Kidney (tissue), 14 donors: ENCODE results near the gene GABRB2. TPM values are rescaled to one million over a fixed set of nuclear protein-coding genes. Genes with fewer than 3 reads are reported as not detected.

ENCODE experiments used
- DNase-seq, 5 donors: peaks; one replicate each; pipeline ENCODE4 v3.0.0-alpha.2; 2013 to 2020
- FAIRE-seq: peaks from 2 replicates; lab custom pipeline; 2012; peaks lifted over from hg19 to GRCh38; lab: Jason Lieb, UNC
- H3K27ac ChIP-seq, 2 donors: one replicate each; pipeline ENCODE4 v1.7.0; 2013; ENCODE audit warnings: low read depth in 2 of 2, low read length in 2 of 2, inconsistent platforms in 1 of 2
- H3K27me3 ChIP-seq: one replicate; pipeline ENCODE4 v1.7.1; 2013; ENCODE audit warnings: low read length, inconsistent platforms; ENCODE audit not compliant: control insufficient read depth, insufficient read depth
- H3K36me3 ChIP-seq, 3 donors: one replicate each; pipeline versions ENCODE4 v1.7.0 to v1.7.1; 2013; ENCODE audit warnings: low read length in 3 of 3, control low read depth in 1 of 3, inconsistent platforms in 1 of 3; ENCODE audit not compliant: insufficient read depth in 3 of 3, control insufficient read depth in 2 of 3
- H3K4me1 ChIP-seq, 3 donors: one replicate each; pipeline versions ENCODE4 v1.7.0 to v1.7.1; 2013; ENCODE audit warnings: low read length in 3 of 3, inconsistent platforms in 1 of 3, low read depth in 1 of 3; ENCODE audit not compliant: control insufficient read depth in 2 of 3, insufficient read depth in 2 of 3
- H3K4me3 ChIP-seq, 3 donors: one replicate each; pipeline versions ENCODE4 v1.7.0 to v1.8.1; 2013; ENCODE audit warnings: low read length in 3 of 3, control low read depth in 1 of 3, inconsistent platforms in 1 of 3
- H3K9ac ChIP-seq, 3 donors: one replicate each; pipeline versions ENCODE4 v1.7.0 to v1.7.1; 2013; ENCODE audit warnings: low read length in 3 of 3, control low read depth in 1 of 3, inconsistent platforms in 1 of 3
- H3K9me3 ChIP-seq, 3 donors: one replicate each; pipeline versions ENCODE4 v1.7.0 to v1.7.1; 2013; ENCODE audit warnings: low read length in 3 of 3, control low read depth in 1 of 3, inconsistent platforms in 1 of 3; ENCODE audit not compliant: control insufficient read depth in 2 of 3, insufficient read depth in 1 of 3
- intact Hi-C: fragments of 100-400 bp; cut with DNase I; formaldehyde crosslinking; loops from one replicate; pipeline ENCODE4 v1.11.1; 2022
- polyA plus RNA-seq: library from polyadenylated mRNA; stranded (reverse); fragments of 350-450 nt; fragmentation: Illumina TruSeq; extraction: RNeasy Lipid Tissue Mini Kit (QIAGEN cat#74804); gene quantifications from one replicate; pipeline ENCODE4 v1.2.3, GENCODE V29; 2014; ENCODE audit warnings: low read depth, low replicate concordance; ENCODE audit not compliant: insufficient read depth
- total RNA-seq: library from RNA; stranded (reverse); fragmentation: NEBNext Ultra II Directional; extraction: Animal tissue kit (Norgen Biotek cat#: 25700); gene quantifications from one replicate; pipeline ENCODE4 v1.2.1, GENCODE V29; 2021
- TF ChIP-seq, protein P1 (sequence below): IDR thresholded peaks from 3 replicates; pipeline ENCODE4 v1.5.1; 2012; ENCODE audit warnings: mild to moderate bottlenecking, moderate library complexity, borderline replicate concordance; ENCODE audit not compliant: insufficient read depth; ENCODE audit errors: extremely low read depth
- donor health status: control.
- donor health status: control.
- donor health status: control.
- donor health status: control.
- donor health status: control.
- donor health status: DM: yes; HTN: yes; CAD: no.
- donor health status: Normal renal cell carcinoma (clear cell type).

GABRB2 gene
- total and polyA plus RNA-seq, 2 donors from 2014 or later = 0.90 to 4.4 TPM

DNA sequence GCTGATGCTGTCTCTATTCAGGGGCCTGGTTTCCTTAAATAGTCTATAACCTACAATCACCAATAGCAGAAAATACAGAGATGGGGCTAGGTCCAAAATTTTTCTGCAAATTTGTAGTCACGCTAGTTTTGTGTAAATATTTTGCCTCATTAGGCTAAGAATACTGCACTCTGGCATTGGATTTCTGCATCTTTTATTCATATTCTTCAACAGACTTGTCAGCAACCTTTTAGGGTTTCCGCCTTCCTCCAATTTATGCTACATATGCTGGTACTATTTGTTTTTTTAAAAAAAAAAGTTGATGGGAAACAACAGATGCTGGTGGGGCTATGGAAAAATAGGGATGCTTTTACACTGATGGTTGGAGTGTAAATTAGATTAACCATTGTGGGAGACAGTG is 202.3 kb downstream of the GABRB2 start:
- Histone ChIP-seq H3K27me3 (no peaks in the 10 kb centered on the region), H3K9me3 (no peaks in the 10 kb centered on the region), H3K4me1 (no peaks in the 10 kb centered on the region), H3K4me3 (no peak overlapping the region), H3K9ac (no peak overlapping the region), H3K27ac (no peak overlapping the region), H3K36me3 (no peaks in the 10 kb centered on the region)
- intact Hi-C loops = no loop called here
- no peak for DNase-seq
- FAIRE-seq = no peak
- TF ChIP-seq, protein P1, sequence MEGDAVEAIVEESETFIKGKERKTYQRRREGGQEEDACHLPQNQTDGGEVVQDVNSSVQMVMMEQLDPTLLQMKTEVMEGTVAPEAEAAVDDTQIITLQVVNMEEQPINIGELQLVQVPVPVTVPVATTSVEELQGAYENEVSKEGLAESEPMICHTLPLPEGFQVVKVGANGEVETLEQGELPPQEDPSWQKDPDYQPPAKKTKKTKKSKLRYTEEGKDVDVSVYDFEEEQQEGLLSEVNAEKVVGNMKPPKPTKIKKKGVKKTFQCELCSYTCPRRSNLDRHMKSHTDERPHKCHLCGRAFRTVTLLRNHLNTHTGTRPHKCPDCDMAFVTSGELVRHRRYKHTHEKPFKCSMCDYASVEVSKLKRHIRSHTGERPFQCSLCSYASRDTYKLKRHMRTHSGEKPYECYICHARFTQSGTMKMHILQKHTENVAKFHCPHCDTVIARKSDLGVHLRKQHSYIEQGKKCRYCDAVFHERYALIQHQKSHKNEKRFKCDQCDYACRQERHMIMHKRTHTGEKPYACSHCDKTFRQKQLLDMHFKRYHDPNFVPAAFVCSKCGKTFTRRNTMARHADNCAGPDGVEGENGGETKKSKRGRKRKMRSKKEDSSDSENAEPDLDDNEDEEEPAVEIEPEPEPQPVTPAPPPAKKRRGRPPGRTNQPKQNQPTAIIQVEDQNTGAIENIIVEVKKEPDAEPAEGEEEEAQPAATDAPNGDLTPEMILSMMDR = no peak

DNA sequence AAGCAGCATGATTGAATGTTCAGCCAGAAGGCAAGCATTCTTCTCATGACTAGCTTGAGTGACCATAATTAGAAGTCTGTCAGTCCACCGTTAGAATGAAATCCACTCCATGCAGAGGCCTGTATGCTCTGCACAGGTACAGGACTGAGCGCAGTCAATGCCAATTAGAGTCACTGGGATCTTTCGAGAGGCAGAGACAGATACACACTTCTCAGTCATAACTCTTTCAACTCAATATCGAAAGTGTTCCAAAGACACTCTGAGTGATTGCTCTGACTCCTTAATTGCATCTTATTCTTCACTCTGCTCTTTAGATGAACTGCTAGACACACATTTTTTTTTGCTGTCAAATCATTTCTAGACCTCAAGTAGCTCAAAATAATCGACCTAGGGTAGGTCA is 203.6 kb downstream of the GABRB2 start:
- FAIRE-seq (no peak), DNase-seq (no peak)
- Histone ChIP-seq H3K9ac (no peak overlapping the region), H3K27me3 (no peaks in the 10 kb centered on the region), H3K36me3 (no peaks in the 10 kb centered on the region), H3K9me3 (no peaks in the 10 kb centered on the region), H3K4me3 (no peak overlapping the region), H3K27ac (no peak overlapping the region), H3K4me1 (no peaks in the 10 kb centered on the region)
- TF ChIP-seq, protein P1 = no peak
- intact Hi-C loops = no loop called here

DNA sequence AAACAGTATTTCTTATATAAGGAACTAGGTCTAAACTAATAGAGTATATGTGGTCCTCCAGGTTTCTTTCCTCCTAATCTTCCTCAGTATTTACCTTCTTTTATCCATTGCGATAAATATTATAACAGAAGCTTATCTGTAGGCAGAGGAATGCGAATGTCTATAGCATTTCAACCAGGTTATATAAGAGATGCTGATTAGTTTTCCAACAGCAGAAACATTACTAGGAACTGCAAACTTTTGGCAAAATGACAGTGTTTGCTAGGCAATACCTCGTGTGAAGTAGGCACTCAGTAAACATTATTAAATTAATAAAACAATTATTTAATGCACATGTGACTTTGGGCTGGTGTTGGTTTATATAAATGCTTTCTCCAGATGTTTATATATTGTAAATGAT is 206.5 kb downstream of the GABRB2 start:
- intact Hi-C loops = no loop called here
- no peak for DNase-seq
- TF ChIP-seq, protein P1 = no peak
- Histone ChIP-seq H3K36me3 (no peaks in the 10 kb centered on the region), H3K4me1 (no peaks in the 10 kb centered on the region), H3K9me3 (no peaks in the 10 kb centered on the region), H3K27ac (no peak overlapping the region), H3K9ac (no peak overlapping the region), H3K4me3 (no peak overlapping the region), H3K27me3 (no peaks in the 10 kb centered on the region)
- FAIRE-seq = no peak
